GM12891 (cell line): ENCODE measurements around the gene GLIS1.

Source experiments
- POLR2A ChIP-seq: IDR thresholded peaks from 2 replicates; pipeline ENCODE4 v1.6.1; 2011; ENCODE audit warnings: low read depth, low read length, control low read depth
- POLR2AphosphoS5 ChIP-seq: IDR thresholded peaks from 2 replicates; pipeline ENCODE4 v1.6.1; 2011; ENCODE audit warnings: low read depth, low read length, control low read depth
- POU2F2 ChIP-seq: IDR thresholded peaks from 2 replicates; pipeline ENCODE4 v1.6.1; 2011; ENCODE audit warnings: low read depth, mild to moderate bottlenecking, control low read depth, low read length, moderate library complexity
- SPI1 ChIP-seq: IDR thresholded peaks from 2 replicates; pipeline ENCODE4 v1.6.1; 2011; ENCODE audit warnings: low read depth, low read length, control low read depth
- TAF1 ChIP-seq: IDR thresholded peaks from 2 replicates; pipeline ENCODE4 v1.6.1; 2011; ENCODE audit warnings: low read depth, low read length, control low read depth

GRCh38 chr1:53477651-53478501 lies 261.1 kb downstream of the GLIS1 start:
- TF ChIP-seq POLR2A (no peak), POU2F2 (no peak), POLR2AphosphoS5 (no peak), SPI1 (no peak), TAF1 (no peak)
